Kidney epithelial cell (primary cell): ENCODE results near the gene OR1F1. TPM values are rescaled to one million over a fixed set of nuclear protein-coding genes. Genes with fewer than 3 reads are reported as not detected.

ENCODE experiments used
- DNase-seq: peaks from one replicate; pipeline ENCODE4 v3.0.0-alpha.2; 2010; ENCODE audit warnings: low read depth
- H3K27me3 ChIP-seq: 2 replicates; pipeline ENCODE4 v1.6.0; 2011; ENCODE audit warnings: low read length; ENCODE audit not compliant: control insufficient read depth, insufficient read depth
- H3K36me3 ChIP-seq: 2 replicates; pipeline ENCODE4 v1.5.1; 2011; ENCODE audit warnings: low read length; ENCODE audit not compliant: control insufficient read depth, insufficient read depth
- H3K4me3 ChIP-seq: 2 replicates; pipeline ENCODE4 v1.5.1; 2011; ENCODE audit warnings: low read depth, mild to moderate bottlenecking, control low read depth, low read length
- CTCF ChIP-seq: IDR thresholded peaks from 2 replicates; pipeline ENCODE4 v1.5.1; 2011; ENCODE audit warnings: mild to moderate bottlenecking, moderate library complexity, low read length, control low read depth, inconsistent platforms; ENCODE audit not compliant: insufficient read depth, poor library complexity, severe bottlenecking
- total RNA-seq: library from RNA; depleted of rRNA; stranded (reverse); fragments of >200 nt; gene quantifications from 2 replicates; pipeline ENCODE4 v1.2.3, GENCODE V29; 2015

Gene OR1F1
- total RNA-seq, 1 donor from 2014 or later, result not detected

GRCh38 chr16:3170440-3171180 lies 17.4 kb upstream of the OR1F1 start:
- no peaks in the 10 kb centered on the region for H3K36me3 ChIP-seq
- DNase-seq, result no peak
- TF ChIP-seq CTCF, result no peak
- H3K4me3 ChIP-seq, result peak overlapping the region; percentile 1
- peaks cover 53% of the 10 kb centered on the region for H3K27me3 ChIP-seq

- no peak overlapping the region for H3K4me3 ChIP-seq
- TF ChIP-seq CTCF, result no peak
- no peaks in the 10 kb centered on the region for H3K36me3 ChIP-seq
- H3K27me3 ChIP-seq, result peaks cover 56% of the 10 kb centered on the region
- DNase-seq, result no peak
These were observed 16.7 kb upstream of the OR1F1 start for GRCh38 chr16:3171181-3171854.

GRCh38 chr16:3171855-3172593 lies 16.0 kb upstream of the OR1F1 start:
- Histone ChIP-seq H3K27me3 (peaks cover 55% of the 10 kb centered on the region), H3K4me3 (no peak overlapping the region)

GRCh38 chr16:3173892-3174617 lies 13.9 kb upstream of the OR1F1 start:
- Histone ChIP-seq H3K36me3 (no peaks in the 10 kb centered on the region), H3K4me3 (no peak overlapping the region), H3K27me3 (peaks cover 46% of the 10 kb centered on the region)
- peak; percentile 45 for TF ChIP-seq CTCF
- DNase-seq, result no peak

More at GRCh38 chr16:3171855-3172593, 16.0 kb upstream of the OR1F1 start:
- no peaks in the 10 kb centered on the region for H3K36me3 ChIP-seq
- TF ChIP-seq CTCF, result no peak
- no peak for DNase-seq

GRCh38 chr16:3174618-3175148 lies 13.3 kb upstream of the OR1F1 start:
- H3K27me3 ChIP-seq, result peaks cover 51% of the 10 kb centered on the region

More at GRCh38 chr16:3174618-3175148, 13.3 kb upstream of the OR1F1 start:
- no peak overlapping the region for H3K4me3 ChIP-seq
- no peaks in the 10 kb centered on the region for H3K36me3 ChIP-seq
- no peak for DNase-seq
- no peak for TF ChIP-seq CTCF
